Neuronal stem cell (in vitro differentiated cells): ENCODE data around the gene FOXG1.

Source experiments
- DNase-seq: peaks from one replicate; pipeline ENCODE4 v3.0.0-alpha.2; 2013; ENCODE audit warnings: low spot score
- H2AFZ ChIP-seq: one replicate; pipeline ENCODE4 v1.6.1; 2013; ENCODE audit warnings: mild to moderate bottlenecking, low read length, inconsistent platforms
- H2AK5ac ChIP-seq: 2 replicates; pipeline ENCODE4 v1.6.1; 2013; ENCODE audit warnings: low read depth, mild to moderate bottlenecking, inconsistent platforms, low read length, moderate library complexity, mixed read lengths
- H2BK120ac ChIP-seq: 2 replicates; pipeline ENCODE4 v1.6.1; 2013; ENCODE audit warnings: low read depth, mild to moderate bottlenecking, inconsistent platforms, low read length, moderate library complexity, mixed read lengths
- H2BK12ac ChIP-seq: one replicate; pipeline ENCODE4 v1.6.1; 2013; ENCODE audit warnings: low read length, inconsistent platforms
- H2BK15ac ChIP-seq: 2 replicates; pipeline ENCODE4 v1.6.1; 2013; ENCODE audit warnings: mild to moderate bottlenecking, low read length, inconsistent platforms, mixed read lengths
- H2BK5ac ChIP-seq: one replicate; pipeline ENCODE4 v1.6.1; 2013; ENCODE audit warnings: inconsistent platforms, mild to moderate bottlenecking, low read length, moderate library complexity
- H3K14ac ChIP-seq: one replicate; pipeline ENCODE4 v1.6.1; 2013; ENCODE audit warnings: low read length, inconsistent platforms
- H3K18ac ChIP-seq: 2 replicates; pipeline ENCODE4 v1.6.1; 2013; ENCODE audit warnings: low read length, inconsistent platforms
- H3K23ac ChIP-seq: 2 replicates; pipeline ENCODE4 v1.6.1; 2013; ENCODE audit warnings: low read depth, mild to moderate bottlenecking, mixed read lengths, low read length, inconsistent platforms; ENCODE audit not compliant: poor library complexity
- H3K27ac ChIP-seq: replicated peaks from 3 replicates; pipeline ENCODE4 v1.5.1; 2013; ENCODE audit warnings: low read length, inconsistent platforms
- H3K27me3 ChIP-seq, 3 experiments: 2 replicates each; pipeline ENCODE4 v1.6.1; 2013; ENCODE audit warnings: low read length in 3 of 3, mild to moderate bottlenecking in 2 of 3, inconsistent platforms in 1 of 3, low read depth in 1 of 3, mixed read lengths in 1 of 3, moderate library complexity in 1 of 3; ENCODE audit not compliant: control insufficient read depth in 3 of 3, insufficient read depth in 3 of 3
- H3K36me3 ChIP-seq, 2 donors: replicated peaks in 1 of 2; 2 replicates each; pipeline ENCODE4 v1.6.1; 2013; ENCODE audit warnings: low read length in 2 of 2; ENCODE audit not compliant: control insufficient read depth in 2 of 2, insufficient read depth in 2 of 2
- H3K4ac ChIP-seq: 2 replicates; pipeline ENCODE4 v1.6.1; 2013; ENCODE audit warnings: inconsistent platforms, mild to moderate bottlenecking, low read length, moderate library complexity
- H3K4me1 ChIP-seq, 2 donors: 1 replicate in 1 of 2; 2 replicates in 1 of 2; pipeline ENCODE4 v1.6.1; 2013; ENCODE audit warnings: low read length in 2 of 2, low read depth in 1 of 2; ENCODE audit not compliant: control insufficient read depth in 2 of 2, insufficient read depth in 1 of 2
- H3K4me2 ChIP-seq: one replicate; pipeline ENCODE4 v1.6.1; 2013; ENCODE audit warnings: mild to moderate bottlenecking, low read length, inconsistent platforms; ENCODE audit not compliant: insufficient read depth, poor library complexity, severe bottlenecking
- H3K4me3 ChIP-seq, 2 donors: 2 replicates each; pipeline ENCODE4 v1.5.1; 2013; ENCODE audit warnings: low read length in 2 of 2, mild to moderate bottlenecking in 2 of 2, inconsistent platforms in 1 of 2, moderate library complexity in 1 of 2
- H3K79me1 ChIP-seq: one replicate; pipeline ENCODE4 v1.6.1; 2013; ENCODE audit warnings: low read depth, mild to moderate bottlenecking, inconsistent platforms, low read length, moderate library complexity
- H3K9ac ChIP-seq: one replicate; pipeline ENCODE4 v1.6.1; 2013; ENCODE audit warnings: mild to moderate bottlenecking, low read depth, low read length, inconsistent platforms; ENCODE audit not compliant: poor library complexity
- H3K9me3 ChIP-seq, 2 donors: replicated peaks in 1 of 2; 2 replicates each; pipeline versions ENCODE3 to v1.6.1; 2013; ENCODE audit warnings: low read length in 2 of 2, mild to moderate bottlenecking in 2 of 2, inconsistent platforms in 1 of 2, low read depth in 1 of 2, mixed read lengths in 1 of 2, moderate library complexity in 1 of 2; ENCODE audit not compliant: control insufficient read depth in 2 of 2, insufficient read depth in 1 of 2
- H4K8ac ChIP-seq: one replicate; pipeline ENCODE4 v1.6.1; 2013; ENCODE audit warnings: low read depth, mild to moderate bottlenecking, inconsistent platforms, low read length, moderate library complexity
- H4K91ac ChIP-seq: one replicate; pipeline ENCODE4 v1.6.1; 2013; ENCODE audit warnings: low read length, low read depth, mild to moderate bottlenecking, inconsistent platforms; ENCODE audit not compliant: poor library complexity
- WGBS, 2 donors: extraction: QIAGEN DNeasy Blood & Tissue Kit; methylation state at CpG; one replicate each; pipeline ENCODE4 v1.1.7; 2013; ENCODE audit warnings: missing lambda C conversion rate in 2 of 2, mixed read lengths in 1 of 2; ENCODE audit not compliant: insufficient read length in 2 of 2, insufficient replicate concordance in 1 of 2; ENCODE audit errors: extremely low coverage in 2 of 2; 5-methylcytosine and 5-hydroxymethylcytosine counted together

FOXG1 gene

DNA sequence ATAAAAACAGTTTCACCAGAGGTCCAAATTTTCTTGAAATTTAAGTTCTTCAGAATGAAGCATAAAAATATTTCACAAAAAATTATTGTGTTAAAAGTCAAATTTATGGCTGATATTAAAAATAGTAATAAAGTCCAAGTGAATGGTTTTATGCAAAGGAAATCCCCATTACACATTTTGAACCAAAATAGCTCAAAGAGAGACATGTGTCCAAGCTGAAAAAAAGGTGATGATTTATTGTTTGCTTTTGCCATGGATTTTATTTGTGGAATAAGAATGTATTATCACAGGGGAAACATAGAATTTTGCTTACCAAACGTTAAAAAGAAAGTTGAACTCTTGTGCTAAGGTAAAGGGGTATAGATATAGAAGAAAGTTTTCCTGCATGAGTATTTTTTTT, 4.6 kb downstream of the FOXG1 start:
- Histone ChIP-seq H3K27me3 (peaks cover 0 to 84% (median 0%) of the 10 kb centered on the region in 3 experiments), H4K8ac (no peak overlapping the region), H3K9ac (no peak overlapping the region), H3K23ac (no peak overlapping the region), H3K9me3 (peaks cover 0 to 4% of the 10 kb centered on the region in 2 donors), H2BK5ac (no peak overlapping the region), H3K4me1 (peaks cover 0 to 2% of the 10 kb centered on the region in 2 donors), H3K14ac (no peak overlapping the region), H3K27ac (no peak overlapping the region), H3K4ac (no peak overlapping the region), H4K91ac (no peak overlapping the region), H3K79me1 (peaks cover 5% of the 10 kb centered on the region), H2BK12ac (no peak overlapping the region), H2AK5ac (no peak overlapping the region), H2BK120ac (no peak overlapping the region), H3K36me3 (peaks cover 0 to 10% of the 10 kb centered on the region in 2 donors), H3K4me3 (no peak overlapping the region), H3K18ac (no peak overlapping the region), H2AFZ (no peak overlapping the region), H3K4me2 (no peak overlapping the region), H2BK15ac (no peak overlapping the region)
- no peak for DNase-seq
- WGBS, 2 donors: no CpG with 5 or more reads among the region's 1 CpG

GRCh38 chr14:28772613-28773012, 6.0 kb downstream of the FOXG1 start:
- Histone ChIP-seq H3K27ac (no peak overlapping the region), H2BK120ac (no peak overlapping the region), H3K27me3 (peaks cover 0 to 97% (median 0%) of the 10 kb centered on the region in 3 experiments), H3K9me3 (peaks cover 0 to 4% of the 10 kb centered on the region in 2 donors), H3K9ac (no peak overlapping the region), H2BK5ac (no peak overlapping the region), H2AK5ac (no peak overlapping the region), H4K8ac (no peak overlapping the region), H3K36me3 (peaks cover 0 to 10% of the 10 kb centered on the region in 2 donors), H3K4me1 (peaks cover 0 to 2% of the 10 kb centered on the region in 2 donors), H3K4ac (no peak overlapping the region), H3K14ac (no peak overlapping the region), H3K18ac (no peak overlapping the region), H3K4me2 (peak overlapping the region; percentile 39), H2BK15ac (no peak overlapping the region), H3K4me3 (peak overlapping the region in 1 of 2 donors; percentile 46), H2BK12ac (no peak overlapping the region), H3K79me1 (peaks cover 3% of the 10 kb centered on the region), H2AFZ (no peak overlapping the region), H4K91ac (no peak overlapping the region), H3K23ac (no peak overlapping the region)
- no peak for DNase-seq
- no CpG with 5 or more reads among the region's 3 CpGs for WGBS, 2 donors

DNA sequence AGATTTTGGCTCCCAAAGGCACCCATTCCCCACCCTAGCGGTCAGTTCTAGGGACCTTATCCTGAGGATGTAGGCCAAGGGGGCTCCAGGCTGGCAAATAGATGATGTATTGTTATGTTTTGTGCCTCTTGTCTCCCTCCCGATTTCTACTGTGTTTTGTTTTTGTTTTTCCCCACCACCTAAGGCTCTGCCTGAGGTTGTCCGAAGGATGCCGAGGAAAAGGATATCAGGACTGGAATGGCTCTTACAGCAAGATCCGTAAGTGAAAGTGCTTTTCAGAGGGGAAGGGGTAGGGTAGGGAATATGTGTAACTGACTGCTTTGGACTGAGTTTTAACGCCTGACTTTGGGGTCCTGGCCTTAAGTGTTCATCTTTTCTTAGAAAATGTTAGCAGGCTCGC, 6.6 kb downstream of the FOXG1 start:
- Histone ChIP-seq H3K9me3 (no peaks in the 10 kb centered on the region), H3K9ac (peak overlapping the region; percentile 61), H3K14ac (no peak overlapping the region), H3K27me3 (peaks cover 0 to 97% (median 0%) of the 10 kb centered on the region in 3 experiments), H3K4me1 (peaks cover 0 to 3% of the 10 kb centered on the region in 2 donors), H4K8ac (no peak overlapping the region), H3K4ac (no peak overlapping the region), H3K18ac (peak overlapping the region; percentile 82), H2BK120ac (no peak overlapping the region), H2BK5ac (no peak overlapping the region), H3K79me1 (peaks cover 3% of the 10 kb centered on the region), H2BK12ac (no peak overlapping the region), H4K91ac (no peak overlapping the region), H3K27ac (peak overlapping the region; percentile 84), H3K23ac (no peak overlapping the region), H2AK5ac (no peak overlapping the region), H3K4me2 (peak overlapping the region; percentile 71), H2AFZ (no peak overlapping the region), H3K36me3 (peaks cover 0 to 8% of the 10 kb centered on the region in 2 donors), H2BK15ac (no peak overlapping the region), H3K4me3 (peak overlapping the region in 1 of 2 donors; percentile 79)
- DNase-seq: no peak
- WGBS, 2 donors: no CpG with 5 or more reads among the region's 7 CpGs

DNA sequence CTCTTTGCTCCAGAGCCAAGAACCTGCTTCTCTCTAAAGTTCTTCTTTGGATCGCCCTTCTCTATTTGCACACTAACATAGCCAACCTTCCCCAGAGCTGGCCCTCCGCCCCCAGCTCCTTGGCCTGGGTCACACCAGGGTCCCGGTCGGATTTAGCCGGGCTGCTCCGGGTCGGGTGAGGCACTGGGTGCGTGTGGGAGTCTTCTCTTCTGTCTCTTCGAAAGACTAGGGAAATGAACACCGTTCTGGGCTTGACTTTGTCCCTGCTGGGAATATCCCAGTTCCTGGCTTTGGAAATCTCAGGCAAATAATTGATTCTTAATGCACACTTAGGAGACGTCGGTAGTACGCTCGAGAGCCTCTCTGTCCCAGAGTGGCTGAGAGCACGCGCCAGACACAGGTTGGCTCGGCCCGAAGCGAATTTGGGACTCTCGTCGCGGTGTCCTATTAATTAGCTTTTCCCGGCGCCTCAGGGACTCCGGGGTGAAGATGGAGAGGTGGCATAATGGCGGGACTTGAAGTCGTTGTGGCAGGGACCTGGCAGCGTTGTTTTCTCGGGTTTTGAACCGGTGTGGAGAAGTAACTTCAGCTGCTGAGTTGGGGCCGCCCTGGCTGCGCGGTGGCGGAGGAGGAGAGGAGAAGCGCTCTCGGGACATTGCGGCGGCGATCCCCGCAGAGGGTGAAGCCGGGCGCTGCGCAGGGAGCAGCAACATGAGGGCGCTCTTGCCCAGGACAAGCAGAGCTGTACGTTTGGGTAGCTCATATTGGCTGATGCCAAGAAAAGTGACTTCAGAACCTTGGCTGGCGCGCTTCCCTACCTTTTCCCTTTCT, 7.5 kb downstream of the FOXG1 start:
- H3K23ac ChIP-seq: no peak overlapping the region
- no peak overlapping the region for H2BK15ac ChIP-seq
- no peak overlapping the region for H4K8ac ChIP-seq
- peaks cover 0 to 4% of the 10 kb centered on the region in 2 donors for H3K4me1 ChIP-seq
- WGBS, 2 donors: no CpG with 5 or more reads among the region's 47 CpGs
- no peaks in the 10 kb centered on the region for H3K79me1 ChIP-seq
- peak overlapping the region; percentile 64 for H3K9ac ChIP-seq
- peak overlapping the region; percentile 57 for H3K14ac ChIP-seq
- peaks cover 0 to 97% (median 0%) of the 10 kb centered on the region in 3 experiments for H3K27me3 ChIP-seq
- H2AK5ac ChIP-seq: no peak overlapping the region
- no peak overlapping the region for H3K4ac ChIP-seq
- DNase-seq: no peak
- peak overlapping the region; percentile 84 for H3K27ac ChIP-seq
- H3K9me3 ChIP-seq: no peaks in the 10 kb centered on the region
- no peak overlapping the region for H2BK120ac ChIP-seq
- H3K4me2 ChIP-seq: peak overlapping the region; percentile 72
- H2AFZ ChIP-seq: peak overlapping the region; percentile 79
- H3K36me3 ChIP-seq: peaks cover 0 to 4% of the 10 kb centered on the region in 2 donors
- H3K4me3 ChIP-seq: peak overlapping the region in 1 of 2 donors; percentile 79
- H2BK12ac ChIP-seq: no peak overlapping the region
- peak overlapping the region; percentile 29 for H2BK5ac ChIP-seq
- H4K91ac ChIP-seq: no peak overlapping the region
- H3K18ac ChIP-seq: peak overlapping the region; percentile 83
